HG03045 (cell line): ENCODE data around the gene MAGI3.
"Not testable (repeated sequence)": the region's sequence is repeated elsewhere in the genome, so short reads cannot be mapped to it uniquely, and the experiment has no call there.

Source experiments
- ATAC-seq: cut with Tn5 transposase; IDR thresholded peaks from one replicate; pipeline ENCODE4 v1.9.1; 2021; ENCODE audit warnings: mild to moderate bottlenecking, moderate library complexity; ENCODE audit not compliant: unreplicated experiment

MAGI3 gene

GRCh38 chr1:113438505-113439276, 48.4 kb downstream of the MAGI3 start:
- ATAC-seq, result no peak

- no peak for ATAC-seq
These were observed 49.0 kb downstream of the MAGI3 start for GRCh38 chr1:113439277-113439670.

DNA sequence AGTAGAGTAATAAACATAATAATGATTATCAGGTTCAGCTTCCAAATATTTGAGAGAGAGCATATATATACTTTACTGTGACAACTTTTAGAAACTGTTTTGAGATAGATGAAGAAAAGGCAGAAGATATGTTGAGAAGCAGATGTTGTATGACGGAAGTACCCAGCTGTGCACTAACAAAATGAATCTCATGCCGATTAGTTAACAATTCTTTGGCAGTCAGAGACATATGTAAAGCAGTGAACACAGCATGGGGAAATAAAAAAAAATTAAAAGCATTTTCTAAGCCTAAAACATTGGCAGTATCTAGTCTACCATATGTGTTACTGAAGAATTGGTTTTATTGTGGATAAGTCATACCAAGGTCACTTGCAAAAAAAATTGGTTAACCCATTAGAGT, 51.8 kb downstream of the MAGI3 start:
- ATAC-seq, result no peak

GRCh38 chr1:113444857-113445256, 54.5 kb downstream of the MAGI3 start:
- ATAC-seq, result no peak

GRCh38 chr1:113451710-113452109, 61.4 kb downstream of the MAGI3 start:
- ATAC-seq, result no peak

GRCh38 chr1:113452921-113453770, 62.8 kb downstream of the MAGI3 start:
- ATAC-seq, result no peak

DNA sequence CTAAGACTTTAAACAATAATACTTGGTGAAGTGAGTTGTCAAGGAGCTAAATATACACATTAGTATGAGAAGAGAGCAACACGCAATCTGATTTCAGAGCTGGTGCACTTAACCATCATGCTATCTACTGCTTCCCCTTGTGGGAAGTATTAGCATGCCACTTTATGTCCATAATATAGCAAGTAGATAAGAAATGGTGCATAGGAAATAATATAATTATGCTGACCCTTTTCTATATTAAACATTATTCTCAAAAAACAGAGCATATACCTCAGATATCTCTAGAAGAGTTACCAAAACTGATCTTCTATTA, 63.4 kb downstream of the MAGI3 start:
- ATAC-seq, result no peak

GRCh38 chr1:113455374-113455773, 65.1 kb downstream of the MAGI3 start:
- ATAC-seq, result no peak

DNA sequence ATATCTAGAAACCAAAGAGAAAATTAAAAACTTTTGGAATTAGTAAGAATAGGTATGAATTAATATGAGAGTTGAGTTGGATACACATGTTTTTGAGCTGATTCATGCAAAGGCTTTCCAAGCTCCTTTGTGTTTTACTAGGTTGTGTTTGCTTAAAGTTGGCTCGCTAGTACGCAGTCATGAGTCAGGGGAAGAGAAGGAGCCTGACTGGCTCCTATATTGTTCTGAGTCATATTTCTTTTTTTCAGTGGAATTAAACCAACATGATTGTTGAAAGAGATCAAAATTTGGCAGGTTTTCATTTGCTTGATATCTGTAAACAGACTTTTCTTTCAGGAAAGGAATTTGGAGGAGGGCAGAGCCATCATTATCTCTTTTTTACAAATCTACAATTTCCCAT, 66.7 kb downstream of the MAGI3 start:
- ATAC-seq, result no peak

GRCh38 chr1:113459279-113459678, 69.0 kb downstream of the MAGI3 start:
- no peak for ATAC-seq

- no peak for ATAC-seq
These were observed 77.7 kb downstream of the MAGI3 start for GRCh38 chr1:113467991-113468390.

GRCh38 chr1:113478427-113479195, 88.3 kb downstream of the MAGI3 start:
- not testable (repeated sequence) for ATAC-seq

DNA sequence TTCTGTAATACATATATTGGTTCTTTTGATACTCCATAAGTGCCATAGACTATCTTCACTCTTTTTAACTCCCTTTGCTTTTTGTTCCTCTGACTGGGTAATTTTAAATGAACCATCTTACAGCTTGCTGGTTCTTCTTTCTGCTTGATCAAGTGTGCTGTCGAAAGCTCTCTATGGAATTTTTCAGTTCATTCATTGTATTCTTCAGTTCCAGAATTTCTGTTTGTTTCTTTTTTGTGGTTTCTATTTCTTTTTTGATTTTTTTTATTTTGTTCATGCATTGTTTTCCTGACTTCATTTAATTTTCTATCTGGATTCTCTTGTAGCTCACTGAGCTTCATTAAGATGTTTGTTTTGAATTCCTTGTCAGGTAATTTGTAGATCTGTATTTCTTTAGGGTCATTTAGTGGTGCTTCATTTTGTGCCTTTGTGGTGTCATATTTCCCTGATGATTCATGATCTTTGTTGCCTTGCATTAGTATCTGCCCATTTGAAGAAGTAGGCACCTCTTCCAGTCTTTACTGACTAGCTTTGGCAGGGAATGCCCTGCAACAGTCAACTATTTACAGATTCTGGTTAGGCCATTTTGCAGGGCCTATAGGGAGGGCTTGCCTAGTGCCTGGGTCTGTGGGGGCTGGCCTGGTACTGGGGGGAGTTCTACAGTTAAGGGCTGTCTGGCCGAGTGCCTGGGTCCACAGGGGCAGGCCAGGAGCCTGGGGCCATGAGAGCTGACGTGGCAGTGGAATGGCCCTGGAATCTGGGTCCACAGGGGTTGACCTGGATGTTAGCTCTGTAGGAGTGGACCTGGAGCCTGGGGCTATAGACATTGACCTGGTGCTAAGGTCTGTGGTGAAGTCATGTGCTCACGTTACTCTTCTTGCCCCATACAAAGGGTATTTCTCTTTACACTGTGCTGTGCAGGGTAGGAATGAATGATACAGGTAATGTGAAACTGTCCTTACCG, 89.7 kb downstream of the MAGI3 start:
- ATAC-seq, result no peak

- not testable (repeated sequence) for ATAC-seq
These were observed 94.8 kb downstream of the MAGI3 start for GRCh38 chr1:113485131-113485530.

DNA sequence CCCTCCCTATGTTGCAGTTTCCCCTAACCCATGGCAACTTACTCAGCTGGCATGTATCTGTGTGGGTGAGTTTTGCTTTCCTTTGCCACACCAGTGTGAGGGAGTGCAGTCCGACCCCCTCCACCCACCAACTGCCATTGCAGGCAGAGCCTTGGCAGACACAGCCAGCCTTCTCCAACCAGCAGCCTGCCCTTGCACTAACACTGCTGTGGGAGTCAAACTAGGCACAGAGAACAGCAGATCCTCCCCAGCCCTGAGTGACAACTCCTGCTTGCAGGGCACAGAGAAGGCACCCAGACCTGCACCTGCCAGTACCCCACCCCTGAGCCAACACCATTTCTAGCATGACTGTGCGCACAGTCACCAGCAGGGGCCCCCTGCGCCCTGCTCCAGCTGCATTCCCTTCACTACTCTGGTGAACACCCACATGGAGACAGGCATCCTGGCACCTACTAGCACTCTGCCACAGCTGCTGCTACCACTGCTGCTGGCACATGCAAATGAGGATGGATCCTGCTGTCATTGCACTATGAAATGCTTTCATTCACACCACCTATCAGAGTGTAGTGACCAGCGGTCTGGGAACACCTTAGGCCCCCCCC, 98.4 kb downstream of the MAGI3 start:
- ATAC-seq, result no peak

DNA sequence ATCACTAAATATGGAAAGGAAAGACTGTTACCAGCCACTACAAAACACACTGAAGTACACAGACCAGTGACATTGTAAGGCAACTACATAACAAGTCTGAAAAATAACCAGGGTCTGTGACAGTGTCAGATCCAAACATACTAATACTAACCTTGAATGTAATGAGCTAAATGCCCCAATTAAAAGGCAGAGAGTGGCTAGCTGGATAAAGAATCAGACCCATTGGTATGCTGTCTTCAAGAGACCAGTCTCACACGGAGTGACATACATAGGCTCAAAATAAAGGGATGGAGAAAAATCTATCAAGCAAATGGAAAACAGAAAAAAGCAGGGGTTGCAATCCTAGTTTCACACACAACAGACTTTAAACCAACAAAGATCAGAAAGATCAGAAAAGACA, 100.1 kb downstream of the MAGI3 start:
- no peak for ATAC-seq

GRCh38 chr1:113493533-113493932, 103.2 kb downstream of the MAGI3 start:
- no peak for ATAC-seq

- ATAC-seq, result no peak
These were observed 115.0 kb downstream of the MAGI3 start for GRCh38 chr1:113505357-113505756.

GRCh38 chr1:113507552-113508214, 117.4 kb downstream of the MAGI3 start:
- ATAC-seq, result no peak
